Measurements from ENCODE around the gene INCENP. TPM values are rescaled to one million over a fixed set of nuclear protein-coding genes. Genes with fewer than 3 reads are reported as not detected.
"Not testable (repeated sequence)": the region's sequence is repeated elsewhere in the genome, so short reads cannot be mapped to it uniquely, and the experiment has no call there.

INCENP gene
- polyA plus RNA-seq: 10 to 100 TPM in 2 of 4 donors, 1 to 10 TPM in 2; 4.5 to 24.2 (median 12.5) TPM
- long read RNA-seq, donor 1: 0 reads
- long read RNA-seq, donor 2: 0 reads
- long read RNA-seq, donor 3: 0 reads
- long read RNA-seq, donor 4: 0 reads
- long read RNA-seq, donor 5: 0 reads
- long read RNA-seq, donor 6: 0 reads
- long read RNA-seq, donor 7: 0 reads
- long read RNA-seq, donor 8: 0 reads
- long read RNA-seq, donor 9: 0 reads
- long read RNA-seq, donor 10, partial matches to known transcripts: 0 of 2 reads
- long read RNA-seq, donor 10, other reads (novel, unspliced or antisense): 0 of 2 reads

DNA sequence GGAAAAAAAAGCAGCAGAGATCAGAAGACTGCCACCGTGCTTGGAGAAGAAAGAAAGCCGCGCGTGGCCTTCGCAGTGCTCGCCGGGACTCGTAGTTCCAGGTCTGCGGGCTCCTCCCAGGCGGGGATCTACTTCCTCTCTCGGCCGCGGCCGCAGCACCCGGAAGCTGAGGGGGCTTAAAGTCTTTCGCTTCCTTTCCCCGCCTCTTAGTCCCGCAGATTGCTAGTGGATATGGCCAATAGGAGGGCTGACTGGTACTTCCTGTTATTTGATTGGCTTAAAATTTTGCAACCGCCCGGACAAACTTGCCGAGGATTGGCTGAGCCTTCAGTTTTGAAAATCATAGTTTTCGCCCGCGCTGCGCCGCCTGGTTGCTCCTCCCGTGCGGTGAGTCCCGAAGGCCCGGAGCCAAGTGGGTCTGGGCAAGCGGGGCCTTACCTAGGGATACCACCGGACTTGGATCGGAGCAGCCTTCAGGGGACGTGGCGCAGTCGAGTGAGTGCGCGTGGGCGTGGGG is at the start of gene INCENP:
Gene INCENP, plus strand, starts transcription at position 343 of the 517 bp plus-strand sequence. CDS start 4,151 bp downstream, outside the sequence.
- Histone ChIP-seq H3K27ac (ENCODE audit: low read depth in 1 of 3, low read length in 2 of 3) (peak within 1 kb of the TSS in 2 of 3 donors; percentile 35 to 60), H3K4me3 (ENCODE audit: low read depth in 1 of 3, low read length in 3 of 3) (peak within 1 kb of the TSS; percentile 73 to 81 (median 74)), H3K4me1 (ENCODE audit: control insufficient read depth in 3 of 3, insufficient read depth in 2 of 3, low read depth in 1 of 3, low read length in 2 of 3) (peaks cover 3 to 9% (median 8%) of the 10 kb centered on the region in 3 donors), H3K27me3 (ENCODE audit: control insufficient read depth in 3 of 3, insufficient read depth in 3 of 3, low read length in 3 of 3) (no peaks in the 10 kb centered on the region), H3K36me3 (ENCODE audit: control insufficient read depth in 3 of 3, insufficient read depth in 2 of 3, low read depth in 1 of 3, low read length in 3 of 3) (peaks cover 0 to 9% (median 2%) of the 10 kb centered on the region in 3 donors), H3K9me3 (ENCODE audit: control insufficient read depth in 2 of 2, insufficient read depth in 1 of 2, low read depth in 1 of 2, low read length in 1 of 2) (no peaks in the 10 kb centered on the region)
- peak; percentile 95 to 100 for DNase-seq
- WGBS, 3 donors: 0% methylated on average over 39 of the region's 39 CpGs
- peak; percentile 72 for FAIRE-seq

DNA sequence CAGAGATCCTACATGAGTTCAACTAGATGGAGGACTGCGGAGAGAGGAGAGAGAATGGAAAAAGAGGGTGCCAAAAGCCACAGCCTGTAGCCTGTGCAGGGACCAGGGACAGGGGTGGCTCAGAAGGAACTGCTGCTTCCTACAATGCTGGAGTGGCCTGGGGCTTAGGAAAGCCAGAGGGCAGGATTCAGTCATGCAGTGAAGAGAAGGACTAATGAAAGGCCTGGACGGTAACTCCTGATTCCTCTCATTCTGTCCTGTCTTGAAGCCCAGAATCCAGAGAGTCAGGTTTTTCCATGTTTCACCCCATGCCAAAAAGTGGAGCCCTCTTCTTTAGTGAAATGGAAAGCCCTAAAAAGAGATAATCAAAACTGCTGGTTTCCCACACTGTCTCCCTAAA is 48.4 kb upstream of the INCENP start:
- Histone ChIP-seq H3K27me3 (ENCODE audit: control insufficient read depth in 3 of 3, insufficient read depth in 3 of 3, low read length in 3 of 3) (no peaks in the 10 kb centered on the region), H3K4me3 (ENCODE audit: low read depth in 1 of 3, low read length in 3 of 3) (no peak overlapping the region), H3K4me1 (ENCODE audit: control insufficient read depth in 3 of 3, insufficient read depth in 2 of 3, low read depth in 1 of 3, low read length in 2 of 3) (no peaks in the 10 kb centered on the region), H3K9me3 (ENCODE audit: control insufficient read depth in 2 of 2, insufficient read depth in 1 of 2, low read depth in 1 of 2, low read length in 1 of 2) (no peaks in the 10 kb centered on the region), H3K27ac (ENCODE audit: low read depth in 1 of 3, low read length in 2 of 3) (no peak overlapping the region), H3K36me3 (ENCODE audit: control insufficient read depth in 3 of 3, insufficient read depth in 2 of 3, low read depth in 1 of 3, low read length in 3 of 3) (no peaks in the 10 kb centered on the region)
- no peak for FAIRE-seq
- DNase-seq: no peak
- WGBS, 3 donors: 92 to 96% (median 96%) methylated on average over 2 of the region's 2 CpGs

DNA sequence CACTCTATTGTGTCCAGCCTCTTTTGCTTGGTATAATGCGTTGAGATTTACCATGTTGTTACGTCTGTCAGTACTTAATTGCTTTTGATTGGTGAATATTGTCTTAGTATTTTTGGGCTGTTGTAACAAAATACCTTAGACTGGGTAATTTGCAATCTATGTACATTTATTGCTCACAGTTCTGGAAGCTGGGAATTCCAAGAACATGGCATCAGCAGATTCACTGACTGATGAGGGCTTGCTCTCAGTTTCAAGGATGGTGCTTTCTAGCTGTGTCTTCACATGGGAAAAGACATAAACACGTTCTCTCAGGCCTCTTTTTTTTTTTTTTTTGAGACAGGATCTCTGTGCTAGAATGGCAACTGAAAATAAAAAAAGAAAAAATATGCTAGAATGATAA is 46.7 kb upstream of the INCENP start:
- Histone ChIP-seq H3K4me1 (ENCODE audit: control insufficient read depth in 3 of 3, insufficient read depth in 2 of 3, low read depth in 1 of 3, low read length in 2 of 3) (no peaks in the 10 kb centered on the region), H3K4me3 (ENCODE audit: low read depth in 1 of 3, low read length in 3 of 3) (no peak overlapping the region), H3K36me3 (ENCODE audit: control insufficient read depth in 3 of 3, insufficient read depth in 2 of 3, low read depth in 1 of 3, low read length in 3 of 3) (no peaks in the 10 kb centered on the region), H3K27ac (ENCODE audit: low read depth in 1 of 3, low read length in 2 of 3) (no peak overlapping the region), H3K9me3 (ENCODE audit: control insufficient read depth in 2 of 2, insufficient read depth in 1 of 2, low read depth in 1 of 2, low read length in 1 of 2) (no peaks in the 10 kb centered on the region), H3K27me3 (ENCODE audit: control insufficient read depth in 3 of 3, insufficient read depth in 3 of 3, low read length in 3 of 3) (no peaks in the 10 kb centered on the region)
- FAIRE-seq (no peak), DNase-seq (no peak)
- WGBS, 3 donors: 77 to 89% (median 82%) methylated on average over 3 of the region's 3 CpGs

DNA sequence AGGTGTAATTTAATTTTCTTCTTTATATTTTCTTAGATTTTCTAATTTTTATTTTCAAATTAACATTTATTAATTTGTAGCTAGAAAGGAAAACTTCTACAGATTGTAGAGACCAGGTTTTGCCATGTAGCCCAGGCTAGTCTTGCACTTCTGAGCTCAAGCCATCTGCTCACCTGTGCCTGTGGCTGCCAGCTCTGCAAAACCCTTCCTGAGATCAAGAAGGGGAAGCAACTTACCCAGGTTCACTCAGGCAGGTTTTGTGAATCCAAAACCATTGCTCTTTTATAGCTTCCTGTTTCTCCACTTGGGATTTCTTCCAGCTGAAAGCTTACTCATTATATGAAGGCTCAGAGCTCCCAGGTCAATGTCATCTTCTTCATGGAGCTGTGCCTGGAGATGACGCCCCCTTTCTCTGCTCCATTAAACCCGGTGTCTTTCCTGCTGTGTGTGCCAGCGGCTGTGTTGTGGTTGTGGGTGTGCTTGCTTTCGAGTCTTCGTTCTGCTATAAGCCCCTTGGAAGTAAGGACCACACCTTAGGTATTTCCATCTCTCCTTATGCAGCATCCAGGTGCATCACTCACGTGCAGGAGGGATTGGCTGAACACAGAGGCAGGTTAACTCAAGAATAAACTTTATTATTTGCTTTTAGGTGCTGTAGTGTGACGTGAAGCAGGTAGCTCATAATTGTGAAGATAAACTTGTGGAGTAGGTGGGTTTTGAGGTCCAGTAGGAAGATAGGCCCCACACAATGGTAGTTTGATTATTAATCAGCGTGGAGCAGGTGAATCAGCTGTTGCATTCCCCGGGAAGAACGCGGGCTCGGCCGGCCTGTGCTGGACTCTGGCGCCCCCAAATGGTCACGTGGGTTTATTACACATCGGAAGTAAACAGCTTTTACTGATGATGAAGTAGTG is 42.2 kb upstream of the INCENP start:
- Histone ChIP-seq H3K4me1 (ENCODE audit: control insufficient read depth in 3 of 3, insufficient read depth in 2 of 3, low read depth in 1 of 3, low read length in 2 of 3) (no peaks in the 10 kb centered on the region), H3K4me3 (ENCODE audit: low read depth in 1 of 3, low read length in 3 of 3) (no peak overlapping the region), H3K9me3 (ENCODE audit: control insufficient read depth in 2 of 2, insufficient read depth in 1 of 2, low read depth in 1 of 2, low read length in 1 of 2) (no peaks in the 10 kb centered on the region), H3K27me3 (ENCODE audit: control insufficient read depth in 3 of 3, insufficient read depth in 3 of 3, low read length in 3 of 3) (no peaks in the 10 kb centered on the region), H3K27ac (ENCODE audit: low read depth in 1 of 3, low read length in 2 of 3) (no peak overlapping the region), H3K36me3 (ENCODE audit: control insufficient read depth in 3 of 3, insufficient read depth in 2 of 3, low read depth in 1 of 3, low read length in 3 of 3) (no peaks in the 10 kb centered on the region)
- WGBS, 3 donors: 12 to 14% (median 14%) methylated on average over 16 of the region's 16 CpGs
- no peak for FAIRE-seq
- peak; percentile 75 to 88 for DNase-seq

DNA sequence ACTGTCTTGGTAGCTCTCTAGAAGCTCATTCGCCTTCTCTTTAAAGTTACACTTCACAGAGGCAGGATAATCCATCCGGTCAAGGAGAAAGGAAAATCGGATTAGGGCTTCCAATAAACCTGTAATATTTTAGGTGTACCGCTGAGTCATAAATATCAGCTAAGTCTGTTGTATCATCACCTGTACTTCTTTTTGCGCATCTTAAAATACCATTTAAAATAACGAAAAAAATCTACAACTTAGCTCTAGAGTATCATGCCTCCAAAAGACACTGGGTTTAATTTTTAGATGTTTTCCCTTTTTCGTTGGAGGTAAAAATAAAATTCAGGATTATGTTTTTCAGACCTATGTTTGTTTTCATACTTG is 41.5 kb upstream of the INCENP start:
- Histone ChIP-seq H3K4me3 (ENCODE audit: low read depth in 1 of 3, low read length in 3 of 3) (no peak overlapping the region), H3K9me3 (ENCODE audit: control insufficient read depth in 2 of 2, insufficient read depth in 1 of 2, low read depth in 1 of 2, low read length in 1 of 2) (no peaks in the 10 kb centered on the region), H3K4me1 (ENCODE audit: control insufficient read depth in 3 of 3, insufficient read depth in 2 of 3, low read depth in 1 of 3, low read length in 2 of 3) (no peaks in the 10 kb centered on the region), H3K27me3 (ENCODE audit: control insufficient read depth in 3 of 3, insufficient read depth in 3 of 3, low read length in 3 of 3) (no peaks in the 10 kb centered on the region), H3K27ac (ENCODE audit: low read depth in 1 of 3, low read length in 2 of 3) (no peak overlapping the region), H3K36me3 (ENCODE audit: control insufficient read depth in 3 of 3, insufficient read depth in 2 of 3, low read depth in 1 of 3, low read length in 3 of 3) (no peaks in the 10 kb centered on the region)
- 33 to 38% (median 36%) methylated on average over 7 of the region's 7 CpGs for WGBS, 3 donors
- DNase-seq: no peak
- FAIRE-seq: no peak

DNA sequence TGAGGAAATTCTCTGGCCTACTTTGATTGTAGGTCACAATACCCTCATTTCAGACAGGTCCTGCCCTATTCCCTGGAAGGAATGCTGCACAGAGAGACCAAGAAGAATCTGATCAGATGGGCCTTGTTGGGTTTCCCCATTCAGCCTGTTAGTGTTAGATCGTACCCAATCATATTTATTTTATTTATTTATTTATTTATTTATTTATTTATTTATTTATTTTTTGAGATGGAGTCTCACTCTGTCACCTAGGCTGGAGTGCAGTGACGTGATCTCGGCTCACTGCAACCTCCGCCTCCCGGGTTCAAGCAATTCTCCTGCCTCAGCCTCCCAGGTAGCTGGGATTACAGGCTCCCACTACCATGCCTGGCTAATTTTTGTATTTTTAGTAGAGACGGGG is 39.0 kb upstream of the INCENP start:
- 90 to 95% (median 91%) methylated on average over 6 of the region's 6 CpGs for WGBS, 3 donors
- not testable (repeated sequence) for H3K4me1 ChIP-seq (ENCODE audit: control insufficient read depth in 3 of 3, insufficient read depth in 2 of 3, low read depth in 1 of 3, low read length in 2 of 3); H3K27me3 ChIP-seq (ENCODE audit: control insufficient read depth in 3 of 3, insufficient read depth in 3 of 3, low read length in 3 of 3); FAIRE-seq; H3K36me3 ChIP-seq (ENCODE audit: control insufficient read depth in 3 of 3, insufficient read depth in 2 of 3, low read depth in 1 of 3, low read length in 3 of 3); DNase-seq; H3K9me3 ChIP-seq (ENCODE audit: control insufficient read depth in 2 of 2, insufficient read depth in 1 of 2, low read depth in 1 of 2, low read length in 1 of 2); H3K4me3 ChIP-seq (ENCODE audit: low read depth in 1 of 3, low read length in 3 of 3); H3K27ac ChIP-seq (ENCODE audit: low read depth in 1 of 3, low read length in 2 of 3)

DNA sequence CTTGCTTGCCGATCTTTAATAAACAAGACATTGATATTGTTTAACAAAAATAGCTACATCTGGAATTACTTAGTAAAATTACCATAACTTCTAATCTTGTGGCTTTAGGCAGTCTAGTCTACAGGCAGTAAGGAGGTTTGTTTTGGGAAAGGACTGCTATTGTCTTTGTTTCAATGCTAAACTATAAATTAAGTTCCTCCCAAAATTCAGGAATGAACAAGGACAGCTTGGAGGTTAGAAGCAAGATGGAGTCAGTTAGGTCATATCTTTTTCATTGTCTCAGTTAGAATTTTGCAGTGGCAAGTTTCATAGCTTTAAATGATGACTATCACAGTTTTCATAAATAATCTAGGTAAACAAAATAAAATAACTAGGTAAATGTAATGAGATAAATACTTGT is 36.1 kb upstream of the INCENP start:
- H3K27me3 ChIP-seq (ENCODE audit: control insufficient read depth in 3 of 3, insufficient read depth in 3 of 3, low read length in 3 of 3): no peaks in the 10 kb centered on the region
- FAIRE-seq (no peak), DNase-seq (no peak)
- H3K9me3 ChIP-seq (ENCODE audit: control insufficient read depth in 2 of 2, insufficient read depth in 1 of 2, low read depth in 1 of 2, low read length in 1 of 2): peaks cover 0 to 4% of the 10 kb centered on the region in 2 donors
- no peak overlapping the region for H3K27ac ChIP-seq (ENCODE audit: low read depth in 1 of 3, low read length in 2 of 3)
- no peaks in the 10 kb centered on the region for H3K36me3 ChIP-seq (ENCODE audit: control insufficient read depth in 3 of 3, insufficient read depth in 2 of 3, low read depth in 1 of 3, low read length in 3 of 3)
- no peaks in the 10 kb centered on the region for H3K4me1 ChIP-seq (ENCODE audit: control insufficient read depth in 3 of 3, insufficient read depth in 2 of 3, low read depth in 1 of 3, low read length in 2 of 3)
- 89 to 98% (median 93%) methylated on average over 1 of the region's 1 CpG for WGBS, 3 donors
- no peak overlapping the region for H3K4me3 ChIP-seq (ENCODE audit: low read depth in 1 of 3, low read length in 3 of 3)

DNA sequence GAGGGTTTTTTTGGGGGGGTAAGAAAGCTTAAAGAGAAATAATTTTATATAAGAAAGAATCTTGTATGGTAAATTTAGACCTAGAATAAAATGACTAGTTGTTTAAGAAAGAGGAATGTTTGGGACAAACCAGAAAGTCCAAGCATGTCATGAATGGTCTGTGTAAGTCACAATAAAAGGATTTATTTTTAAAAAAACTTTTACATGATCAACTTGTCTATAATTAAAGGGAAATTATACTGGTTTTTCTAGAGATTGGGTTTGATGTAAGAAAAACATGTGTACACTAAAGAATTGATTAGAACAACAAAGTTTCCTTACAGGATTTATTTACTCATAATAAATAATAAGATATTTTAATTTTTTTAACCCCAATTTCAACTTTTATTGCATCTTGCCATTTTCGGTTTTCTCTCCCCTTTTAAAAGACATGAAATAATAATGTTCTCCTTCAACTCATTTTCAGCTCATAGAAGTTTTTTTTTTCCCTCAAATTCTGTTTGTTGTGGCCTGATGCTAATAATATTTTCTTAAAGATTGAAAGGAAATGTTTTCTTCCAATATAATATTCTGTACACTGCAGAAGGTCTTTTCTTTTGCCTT is 35.4 kb upstream of the INCENP start:
- H3K36me3 ChIP-seq (ENCODE audit: control insufficient read depth in 3 of 3, insufficient read depth in 2 of 3, low read depth in 1 of 3, low read length in 3 of 3): no peaks in the 10 kb centered on the region
- H3K27ac ChIP-seq (ENCODE audit: low read depth in 1 of 3, low read length in 2 of 3): no peak overlapping the region
- H3K4me1 ChIP-seq (ENCODE audit: control insufficient read depth in 3 of 3, insufficient read depth in 2 of 3, low read depth in 1 of 3, low read length in 2 of 3): no peaks in the 10 kb centered on the region
- H3K27me3 ChIP-seq (ENCODE audit: control insufficient read depth in 3 of 3, insufficient read depth in 3 of 3, low read length in 3 of 3): no peaks in the 10 kb centered on the region
- peak; percentile 98 for FAIRE-seq
- 31 to 40% (median 36%) methylated on average over 1 of the region's 1 CpG for WGBS, 3 donors
- no peak for DNase-seq
- H3K9me3 ChIP-seq (ENCODE audit: control insufficient read depth in 2 of 2, insufficient read depth in 1 of 2, low read depth in 1 of 2, low read length in 1 of 2): peaks cover 0 to 4% of the 10 kb centered on the region in 2 donors
- no peak overlapping the region for H3K4me3 ChIP-seq (ENCODE audit: low read depth in 1 of 3, low read length in 3 of 3)
